Erythroblast (primary cell): ENCODE measurements around the gene TBX2.

Experiments
- GATA1 ChIP-seq: IDR thresholded peaks from 2 replicates; pipeline ENCODE4 v1.6.1; 2011; ENCODE audit warnings: low read depth, mild to moderate bottlenecking, control low read depth, low read length, moderate library complexity
- POLR2A ChIP-seq: IDR thresholded peaks from 2 replicates; pipeline ENCODE4 v1.6.1; 2011; ENCODE audit warnings: mild to moderate bottlenecking, low read length

GRCh38 chr17:61408151-61409041, 8.8 kb downstream of the TBX2 start:
- TF ChIP-seq POLR2A (no peak), GATA1 (no peak)
